ENCODE data around the gene PHF21A.

The PHF21A gene

GRCh38 chr11:45919806-45920530, 201.3 kb downstream of the PHF21A start:
- no peak for ATAC-seq
- TF ChIP-seq BACH2 (CRISPR knock-in tag; IDR thresholded peaks at IDR 0.05; ENCODE audit: borderline replicate concordance): no peak
- no peak for TF ChIP-seq PPARA (CRISPR knock-in tag; IDR thresholded peaks at IDR 0.05; ENCODE audit: borderline replicate concordance)
- TF ChIP-seq GLIS3 (CRISPR knock-in tag; IDR thresholded peaks at IDR 0.05): no peak
- TF ChIP-seq CREB5 (CRISPR knock-in tag; IDR thresholded peaks at IDR 0.05; ENCODE audit: low read depth): no peak
- no peak for TF ChIP-seq ZNF70 (CRISPR knock-in tag; IDR thresholded peaks at IDR 0.05)
- no peak for TF ChIP-seq CSDC2 (CRISPR knock-in tag; IDR thresholded peaks at IDR 0.05)
- TF ChIP-seq ISL1 (CRISPR knock-in tag; IDR thresholded peaks at IDR 0.05): no peak
- no peak for TF ChIP-seq OSR1 (CRISPR knock-in tag; IDR thresholded peaks at IDR 0.05)

GRCh38 chr11:45918962-45919675, 202.1 kb downstream of the PHF21A start:
- ATAC-seq: no peak
- TF ChIP-seq TOX (CRISPR knock-in tag; IDR thresholded peaks at IDR 0.05; ENCODE audit: borderline replicate concordance) (no peak), ISL1 (CRISPR knock-in tag; IDR thresholded peaks at IDR 0.05) (no peak), CSDC2 (CRISPR knock-in tag; IDR thresholded peaks at IDR 0.05) (no peak), ZC3H10 (CRISPR knock-in tag; IDR thresholded peaks at IDR 0.05) (no peak), ESRRG (CRISPR knock-in tag; IDR thresholded peaks at IDR 0.05) (no peak), PPARA (CRISPR knock-in tag; IDR thresholded peaks at IDR 0.05; ENCODE audit: borderline replicate concordance) (no peak), PATZ1 (CRISPR knock-in tag; IDR thresholded peaks at IDR 0.05; ENCODE audit: borderline replicate concordance) (no peak), CSRNP3 (CRISPR knock-in tag; IDR thresholded peaks at IDR 0.05) (no peak), OSR1 (CRISPR knock-in tag; IDR thresholded peaks at IDR 0.05) (no peak), ZFP3 (CRISPR knock-in tag; IDR thresholded peaks at IDR 0.05) (no peak), ZNF565 (CRISPR knock-in tag; conservative IDR thresholded peaks at IDR 0.05; ENCODE audit: low read depth) (no peak), CREB5 (CRISPR knock-in tag; IDR thresholded peaks at IDR 0.05; ENCODE audit: low read depth) (no peak), GLIS3 (CRISPR knock-in tag; IDR thresholded peaks at IDR 0.05) (no peak), TCF4 (CRISPR knock-in tag; IDR thresholded peaks at IDR 0.05; ENCODE audit: borderline replicate concordance) (no peak), ARNTL (CRISPR knock-in tag; IDR thresholded peaks at IDR 0.05; ENCODE audit: borderline replicate concordance, low read depth) (no peak), RARB (CRISPR knock-in tag; IDR thresholded peaks at IDR 0.05) (no peak), TSHZ2 (CRISPR knock-in tag; IDR thresholded peaks at IDR 0.05) (no peak)

Measured in SK-N-SH treated with all-trans-retinoic acid at 6 μM for 48 hours (cell line).